ENCODE measurements around the gene MSL2.
"Not testable (repeated sequence)": the region's sequence is repeated elsewhere in the genome, so short reads cannot be mapped to it uniquely, and the experiment has no call there.

Gene MSL2

GRCh38 chr3:136141891-136142290, 54.2 kb downstream of the MSL2 start:
- DNase-seq (ENCODE audit: low spot score): no peak

- no peak for DNase-seq (ENCODE audit: low spot score)
Observed at GRCh38 chr3:136141291-136141785, 54.8 kb downstream of the MSL2 start.

GRCh38 chr3:136136454-136136853, 59.7 kb downstream of the MSL2 start:
- no peak for DNase-seq (ENCODE audit: low spot score)

GRCh38 chr3:136135039-136135802, 60.9 kb downstream of the MSL2 start:
- no peak for DNase-seq (ENCODE audit: low spot score)

GRCh38 chr3:136134091-136134490, 62.0 kb downstream of the MSL2 start:
- no peak for DNase-seq (ENCODE audit: low spot score)

- DNase-seq (ENCODE audit: low spot score): not testable (repeated sequence)
Observed at GRCh38 chr3:136131647-136132046, 64.5 kb downstream of the MSL2 start.

GRCh38 chr3:136122006-136122405, 74.1 kb downstream of the MSL2 start:
- no peak for DNase-seq (ENCODE audit: low spot score)

GRCh38 chr3:136120373-136121348, 75.5 kb downstream of the MSL2 start:
- DNase-seq (ENCODE audit: low spot score): no peak

- not testable (repeated sequence) for DNase-seq (ENCODE audit: low spot score)
Observed at GRCh38 chr3:136119783-136120182, 76.4 kb downstream of the MSL2 start.

GRCh38 chr3:136119332-136119731, 76.8 kb downstream of the MSL2 start:
- DNase-seq (ENCODE audit: low spot score): not testable (repeated sequence)

GRCh38 chr3:136114421-136114820, 81.7 kb downstream of the MSL2 start:
- no peak for DNase-seq (ENCODE audit: low spot score)

- no peak for DNase-seq (ENCODE audit: low spot score)
Observed at GRCh38 chr3:136110481-136110880, 85.7 kb downstream of the MSL2 start.

GRCh38 chr3:136109499-136109898, 86.6 kb downstream of the MSL2 start:
- DNase-seq (ENCODE audit: low spot score): no peak

- no peak for DNase-seq (ENCODE audit: low spot score)
Observed at GRCh38 chr3:136106101-136106500, 90.0 kb downstream of the MSL2 start.

GRCh38 chr3:136105044-136105443, 91.1 kb downstream of the MSL2 start:
- no peak for DNase-seq (ENCODE audit: low spot score)
